ENCODE results near the gene ABLIM3. TPM values are rescaled to one million over a fixed set of nuclear protein-coding genes. Genes with fewer than 3 reads are reported as not detected.
A peak's percentile ranks its signal among the peaks of the same experiment; 100 is the strongest.

Gene ABLIM3
- total RNA-seq, 1 experiment from 2014 or later = 12.9 TPM

DNA sequence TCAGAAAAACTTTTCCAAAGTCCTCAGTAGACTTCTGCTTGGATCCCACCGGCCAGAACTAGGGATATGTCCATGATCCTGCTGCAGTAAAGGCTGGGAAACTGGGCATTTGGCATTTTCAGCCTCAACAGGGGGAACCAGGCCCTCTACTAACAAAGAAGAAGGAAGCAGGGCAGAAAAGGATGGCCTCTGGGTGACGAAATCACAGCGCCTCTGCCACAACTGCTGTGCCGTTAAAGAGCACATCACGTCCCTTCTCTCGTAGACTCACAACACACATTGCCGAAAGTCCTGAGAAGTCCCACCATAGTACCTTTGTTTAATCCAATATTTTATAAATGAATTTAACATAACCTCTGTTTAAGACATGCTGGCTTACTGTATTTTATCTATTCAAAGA, 120.0 kb downstream of the ABLIM3 start:
- BruUV-seq (replicated peaks) = no TSS peak
- Histone ChIP-seq H3K4me3 (ENCODE audit: low read depth in 2 of 2, low read length in 2 of 2) (no peak overlapping the region), H3K4me1 (ENCODE audit: control insufficient read depth, insufficient read depth, low read length) (no peaks in the 10 kb centered on the region), H3K27ac (ENCODE audit: low read length) (no peak overlapping the region), H3K9me3 (ENCODE audit: control insufficient read depth, insufficient read depth, low read depth, low read length) (no peaks in the 10 kb centered on the region), H3K27me3 (ENCODE audit: control insufficient read depth, insufficient read depth, low read length) (no peaks in the 10 kb centered on the region), H3K36me3 (ENCODE audit: control insufficient read depth, insufficient read depth, low read length) (no peaks in the 10 kb centered on the region)
- intact Hi-C loops (cut with micrococcal nuclease; ENCODE audit: unreplicated experiment) (loop anchor here (10.0 kb wide), 1 partner anchor 206 kb away; no protein-coding TSS in a partner anchor), in situ Hi-C loops (cut with HindIII; ENCODE audit: low pct_unique_long_range_greater_than_20kb, low sequenced_read_pairs) (loop anchor here (25.0 kb wide), 1 partner anchor 124 kb away; the partner anchor contains the start of gene ABLIM3)
- ChIA-PET POLR2A (no interaction called here), CTCF (no interaction called here)
- no peak for ATAC-seq
- DNase-seq (ENCODE audit: low read depth, low spot score) = no peak
- no peak for TF ChIP-seq TCF7L2 (IDR thresholded peaks at IDR 0.05; ENCODE audit: low read depth, low read length)
- no peak for TF ChIP-seq POLR2AphosphoS5 (IDR thresholded peaks at IDR 0.05; ENCODE audit: low read depth, low read length)

DNA sequence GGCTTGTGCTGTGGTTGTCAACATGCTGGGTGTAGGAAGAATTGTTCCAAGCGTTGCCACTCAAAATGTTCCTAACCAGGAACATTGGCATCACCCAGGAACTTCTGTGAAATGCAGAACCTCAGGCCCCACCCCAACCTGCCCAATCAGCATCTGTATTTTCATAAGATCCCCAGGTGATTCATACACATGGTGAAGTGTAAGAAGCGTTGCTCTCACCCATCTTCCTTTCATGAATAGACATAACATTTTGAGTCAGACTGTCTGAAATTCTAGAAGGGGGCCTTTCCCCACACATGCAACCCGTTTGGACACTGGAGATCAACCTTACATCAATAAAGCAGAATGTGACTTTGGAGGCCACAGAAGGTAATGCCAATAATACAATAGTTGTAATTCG, 121.0 kb downstream of the ABLIM3 start:
- no peak for ATAC-seq
- intact Hi-C loops (cut with micrococcal nuclease; ENCODE audit: unreplicated experiment) (loop anchor here (10.0 kb wide), 1 partner anchor 208 kb away; no protein-coding TSS in a partner anchor), in situ Hi-C loops (cut with HindIII; ENCODE audit: low pct_unique_long_range_greater_than_20kb, low sequenced_read_pairs) (loop anchor here (25.0 kb wide), 1 partner anchor 125 kb away; the partner anchor contains the start of gene ABLIM3)
- no peak overlapping the region for H3K27ac ChIP-seq (ENCODE audit: low read length)
- TF ChIP-seq SIN3A (IDR thresholded peaks at IDR 0.05; ENCODE audit: borderline replicate concordance, insufficient read depth, low read depth, low read length) (no peak), POLR2AphosphoS5 (IDR thresholded peaks at IDR 0.05; ENCODE audit: low read depth, low read length) (no peak)
- ChIA-PET CTCF (interaction anchor here (0.6 kb wide), 1 partner anchor 121 kb away, joined by 3 read pairs; the partner anchor contains the start of gene ABLIM3), POLR2A (no interaction called here)
- no peaks in the 10 kb centered on the region for H3K27me3 ChIP-seq (ENCODE audit: control insufficient read depth, insufficient read depth, low read length)
- BruUV-seq (replicated peaks) = no TSS peak
- H3K4me1 ChIP-seq (ENCODE audit: control insufficient read depth, insufficient read depth, low read length) = no peaks in the 10 kb centered on the region
- no peak overlapping the region for H3K4me3 ChIP-seq (ENCODE audit: low read depth in 2 of 2, low read length in 2 of 2)
- H3K36me3 ChIP-seq (ENCODE audit: control insufficient read depth, insufficient read depth, low read length) = no peaks in the 10 kb centered on the region
- no peaks in the 10 kb centered on the region for H3K9me3 ChIP-seq (ENCODE audit: control insufficient read depth, insufficient read depth, low read depth, low read length)
- no peak for DNase-seq (ENCODE audit: low read depth, low spot score)

DNA sequence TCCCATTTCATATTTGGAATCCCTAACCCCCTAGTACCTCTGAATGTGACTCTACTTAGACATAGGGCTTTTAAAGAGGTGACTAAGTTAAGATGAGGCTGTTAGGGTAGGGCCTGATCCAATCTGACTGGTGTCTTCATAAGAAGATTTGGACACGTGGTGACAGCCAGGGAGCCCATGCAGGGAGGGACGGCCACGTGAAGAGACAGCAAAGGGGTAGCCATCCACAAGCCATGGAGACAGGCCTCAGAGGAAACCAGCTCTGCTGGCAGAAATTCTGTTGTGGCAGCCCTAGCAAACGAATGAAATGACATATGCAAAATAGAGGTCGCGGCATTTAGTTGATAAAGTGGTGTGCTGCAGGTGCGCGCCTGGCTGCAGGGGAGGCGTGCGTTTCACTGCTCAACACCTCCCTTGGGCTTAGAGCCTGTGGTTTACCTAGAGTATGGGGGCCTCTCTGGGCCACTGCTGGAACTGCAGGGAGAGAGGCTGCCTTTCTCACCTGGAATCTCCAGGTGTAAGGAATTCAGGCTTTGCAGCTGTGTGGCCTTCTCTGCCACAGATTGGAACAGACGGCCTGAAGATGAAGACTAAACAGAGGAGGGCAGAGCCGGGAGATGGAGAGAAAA, 123.3 kb downstream of the ABLIM3 start:
- no TSS peak for BruUV-seq (replicated peaks)
- H3K36me3 ChIP-seq (ENCODE audit: control insufficient read depth, insufficient read depth, low read length) = no peaks in the 10 kb centered on the region
- DNase-seq (ENCODE audit: low read depth, low spot score) = no peak
- TF ChIP-seq CTCF (IDR thresholded peaks at IDR 0.05) (peak; percentile 72), REST (IDR thresholded peaks at IDR 0.05; ENCODE audit: insufficient read depth in 1 of 2, low read depth in 2 of 2, low read length in 1 of 2) (no peak)
- peaks cover 6% of the 10 kb centered on the region; the same call in 1 of the 2 replicates for H3K9me3 ChIP-seq (ENCODE audit: control insufficient read depth, insufficient read depth, low read depth, low read length)
- no peaks in the 10 kb centered on the region for H3K27me3 ChIP-seq (ENCODE audit: control insufficient read depth, insufficient read depth, low read length)
- no peak overlapping the region for H3K4me3 ChIP-seq (ENCODE audit: low read depth in 2 of 2, low read length in 2 of 2)
- peak; percentile 71 for ATAC-seq
- H3K4me1 ChIP-seq (ENCODE audit: control insufficient read depth, insufficient read depth, low read length) = no peaks in the 10 kb centered on the region
- in situ Hi-C loops (cut with HindIII; ENCODE audit: low pct_unique_long_range_greater_than_20kb, low sequenced_read_pairs) = loop anchor here (25.0 kb wide), 1 partner anchor 127 kb away; the partner anchor contains the start of gene ABLIM3
- no peak overlapping the region for H3K27ac ChIP-seq (ENCODE audit: low read length)
- intact Hi-C loops (cut with micrococcal nuclease; ENCODE audit: unreplicated experiment) = loop anchor here (5.0 to 10.0 kb wide), 3 partner anchors 132 to 532 kb away; no protein-coding TSS in a partner anchor
- POLR2A ChIA-PET = no interaction called here
- CTCF ChIA-PET = interaction anchor here (1.3 kb wide), 1 partner anchor 107 kb away, joined by 3 read pairs; no protein-coding TSS in a partner anchor

All from Panc1 (cell line).